IPS-NIHi7 (cell line): ENCODE results near the gene RFX1.
A peak's percentile ranks its signal among the peaks of the same experiment; 100 is the strongest.
"Not testable (repeated sequence)": the region's sequence is repeated elsewhere in the genome, so short reads cannot be mapped to it uniquely, and the experiment has no call there.

ENCODE experiments used
- DNase-seq: peaks from one replicate; pipeline ENCODE4 v3.0.0; 2012; ENCODE audit warnings: mixed read lengths; ENCODE audit errors: extremely low spot score

Gene RFX1

GRCh38 chr19:14006085-14006765 is at the start of gene RFX1:
Gene RFX1, minus strand, starts transcription at chr19:14006320. Its CDS starts 12,477 bp downstream, at chr19:13993843.
- peak; percentile 88 for DNase-seq

GRCh38 chr19:14055396-14055795 is 49.3 kb upstream of the RFX1 start:
- no peak for DNase-seq

- DNase-seq = no peak
Observed at GRCh38 chr19:14054721-14055120, 48.6 kb upstream of the RFX1 start.

GRCh38 chr19:14054099-14054498 is 48.0 kb upstream of the RFX1 start:
- no peak for DNase-seq

GRCh38 chr19:14053500-14053899 is 47.4 kb upstream of the RFX1 start:
- no peak for DNase-seq

GRCh38 chr19:14053032-14053431 is 46.9 kb upstream of the RFX1 start:
- DNase-seq = no peak

- DNase-seq = no peak
Observed at GRCh38 chr19:14052470-14052869, 46.4 kb upstream of the RFX1 start.

- DNase-seq = no peak
Observed at GRCh38 chr19:14051980-14052379, 45.9 kb upstream of the RFX1 start.

- DNase-seq = not testable (repeated sequence)
Observed at GRCh38 chr19:14050961-14051360, 44.8 kb upstream of the RFX1 start.

- no peak for DNase-seq
Observed at GRCh38 chr19:14050512-14050911, 44.4 kb upstream of the RFX1 start.

- peak; percentile 89 for DNase-seq
Observed at GRCh38 chr19:14048443-14049153, 42.5 kb upstream of the RFX1 start.

- not testable (repeated sequence) for DNase-seq
Observed at GRCh38 chr19:14047866-14048265, 41.7 kb upstream of the RFX1 start.

- DNase-seq = peak; percentile 85
Observed at GRCh38 chr19:14042659-14043608, 36.8 kb upstream of the RFX1 start.

- DNase-seq = no peak
Observed at GRCh38 chr19:14039181-14039580, 33.1 kb upstream of the RFX1 start.

- no peak for DNase-seq
Observed at GRCh38 chr19:14035706-14036105, 29.6 kb upstream of the RFX1 start.

GRCh38 chr19:14035159-14035558 is 29.0 kb upstream of the RFX1 start:
- not testable (repeated sequence) for DNase-seq

GRCh38 chr19:14033946-14034345 is 27.8 kb upstream of the RFX1 start:
- DNase-seq = no peak

- peak; percentile 73 for DNase-seq
Observed at GRCh38 chr19:14031719-14032480, 25.8 kb upstream of the RFX1 start, which contains the start of gene IL27RA. Gene IL27RA, plus strand, starts transcription at chr19:14031762. Its CDS starts 111 bp downstream, at chr19:14031873.

GRCh38 chr19:14030997-14031718 is 25.0 kb upstream of the RFX1 start:
- DNase-seq = no peak

GRCh38 chr19:14028901-14029300 is 22.8 kb upstream of the RFX1 start:
- DNase-seq = no peak
